HG03196 (cell line): ENCODE data around the gene NOVA2.

ENCODE experiments used
- ATAC-seq: cut with Tn5 transposase; IDR thresholded peaks from one replicate; pipeline ENCODE4 v1.9.1; 2021; ENCODE audit not compliant: unreplicated experiment

Gene NOVA2

GRCh38 chr19:45968626-45969025, 5.0 kb downstream of the NOVA2 start:
- ATAC-seq: no peak

- no peak for ATAC-seq
Measured at GRCh38 chr19:45967246-45967645, 6.4 kb downstream of the NOVA2 start.

GRCh38 chr19:45962021-45962420, 11.6 kb downstream of the NOVA2 start:
- ATAC-seq: no peak

- ATAC-seq: no peak
Measured at GRCh38 chr19:45960595-45961235, 12.9 kb downstream of the NOVA2 start.

- ATAC-seq: no peak
Measured at GRCh38 chr19:45959517-45960025, 14.1 kb downstream of the NOVA2 start.

GRCh38 chr19:45958769-45959516, 14.7 kb downstream of the NOVA2 start:
- ATAC-seq: no peak

GRCh38 chr19:45958320-45958719, 15.3 kb downstream of the NOVA2 start:
- ATAC-seq: no peak

- no peak for ATAC-seq
Measured at GRCh38 chr19:45955905-45956608, 17.6 kb downstream of the NOVA2 start.

GRCh38 chr19:45954156-45954555, 19.5 kb downstream of the NOVA2 start:
- ATAC-seq: no peak

- ATAC-seq: no peak
Measured at GRCh38 chr19:45953676-45954075, 20.0 kb downstream of the NOVA2 start.

GRCh38 chr19:45952686-45953505, 20.8 kb downstream of the NOVA2 start:
- no peak for ATAC-seq

- no peak for ATAC-seq
Measured at GRCh38 chr19:45952341-45952685, 21.4 kb downstream of the NOVA2 start.

- ATAC-seq: no peak
Measured at GRCh38 chr19:45947926-45948325, 25.7 kb downstream of the NOVA2 start.

GRCh38 chr19:45940515-45940805, 33.2 kb downstream of the NOVA2 start:
- ATAC-seq: no peak

GRCh38 chr19:45939792-45940514, 33.7 kb downstream of the NOVA2 start:
- no peak for ATAC-seq

- no peak for ATAC-seq
Measured at GRCh38 chr19:45938733-45939319, 34.8 kb downstream of the NOVA2 start.

GRCh38 chr19:45935267-45935666, 38.4 kb downstream of the NOVA2 start:
- ATAC-seq: no peak

- ATAC-seq: no peak
Measured at GRCh38 chr19:45934551-45935230, 39.0 kb downstream of the NOVA2 start.

GRCh38 chr19:45933759-45934158, 39.9 kb downstream of the NOVA2 start:
- no peak for ATAC-seq

GRCh38 chr19:45931055-45931454, 42.6 kb downstream of the NOVA2 start:
- ATAC-seq: no peak
